ENCODE data around the gene CSHL1. TPM values are rescaled to one million over a fixed set of nuclear protein-coding genes. Genes with fewer than 3 reads are reported as not detected.
"Not testable (repeated sequence)": the region's sequence is repeated elsewhere in the genome, so short reads cannot be mapped to it uniquely, and the experiment has no call there.

Gene CSHL1
- total RNA-seq, 1 donor from 2014 or later: not detected

GRCh38 chr17:63917646-63918045 lies 6.6 kb upstream of the CSHL1 start:
- H3K4me3 ChIP-seq (ENCODE audit: low read depth, low read length): no peak overlapping the region
- TF ChIP-seq CTCF (conservative IDR thresholded peaks at IDR 0.05; ENCODE audit: low read depth, low read length): no peak
- no peak for DNase-seq (ENCODE audit: low read depth)

- not testable (repeated sequence) for H3K4me3 ChIP-seq (ENCODE audit: low read depth, low read length); DNase-seq (ENCODE audit: low read depth)
Measured at GRCh38 chr17:63917206-63917605, 6.1 kb upstream of the CSHL1 start.

GRCh38 chr17:63916566-63917185 lies 5.6 kb upstream of the CSHL1 start:
- no peak for DNase-seq (ENCODE audit: low read depth)
- H3K4me3 ChIP-seq (ENCODE audit: low read depth, low read length): no peak overlapping the region
- no peak for TF ChIP-seq CTCF (conservative IDR thresholded peaks at IDR 0.05; ENCODE audit: low read depth, low read length)

- not testable (repeated sequence) for H3K4me3 ChIP-seq (ENCODE audit: low read depth, low read length); DNase-seq (ENCODE audit: low read depth)
Measured at GRCh38 chr17:63915753-63916152, 4.7 kb upstream of the CSHL1 start.

GRCh38 chr17:63914471-63914870 lies 3.4 kb upstream of the CSHL1 start:
- no peak for DNase-seq (ENCODE audit: low read depth)
- no peak for TF ChIP-seq CTCF (conservative IDR thresholded peaks at IDR 0.05; ENCODE audit: low read depth, low read length)
- H3K4me3 ChIP-seq (ENCODE audit: low read depth, low read length): no peak overlapping the region

- H3K4me3 ChIP-seq (ENCODE audit: low read depth, low read length): no peak overlapping the region
- TF ChIP-seq CTCF (conservative IDR thresholded peaks at IDR 0.05; ENCODE audit: low read depth, low read length): peak; percentile 64
- DNase-seq (ENCODE audit: low read depth): no peak
Measured at GRCh38 chr17:63911657-63912100, 621 bp upstream of the CSHL1 start.

- no peak overlapping the region for H3K4me3 ChIP-seq (ENCODE audit: low read depth, low read length)
- no peak for TF ChIP-seq CTCF (conservative IDR thresholded peaks at IDR 0.05; ENCODE audit: low read depth, low read length)
- DNase-seq (ENCODE audit: low read depth): no peak
Measured at GRCh38 chr17:63910096-63910495, 962 bp downstream of the CSHL1 start.

- H3K4me3 ChIP-seq (ENCODE audit: low read depth, low read length); DNase-seq (ENCODE audit: low read depth): not testable (repeated sequence)
Measured at GRCh38 chr17:63909586-63909985, 1.5 kb downstream of the CSHL1 start.
